ENCODE measurements around the gene ZKSCAN2.

The ZKSCAN2 gene

GRCh38 chr16:25192096-25192495 lies 65.5 kb downstream of the ZKSCAN2 start:
- DNase-seq (ENCODE audit: low read depth): no peak
- TF ChIP-seq CTCF (IDR thresholded peaks at IDR 0.05; ENCODE audit: low read length, missing control alignments): no peak
- no peak overlapping the region for H3K4me3 ChIP-seq (replicated peaks; ENCODE audit: low read depth, low read length)

- TF ChIP-seq CTCF (IDR thresholded peaks at IDR 0.05; ENCODE audit: low read length, missing control alignments): no peak
These were observed 68.3 kb downstream of the ZKSCAN2 start for GRCh38 chr16:25189305-25189704.

GRCh38 chr16:25187491-25187795 lies 70.2 kb downstream of the ZKSCAN2 start:
- no peak overlapping the region for H3K4me3 ChIP-seq (replicated peaks; ENCODE audit: low read depth, low read length)
- DNase-seq (ENCODE audit: low read depth): no peak
- TF ChIP-seq CTCF (IDR thresholded peaks at IDR 0.05; ENCODE audit: low read length, missing control alignments): no peak

More at GRCh38 chr16:25189305-25189704, 68.3 kb downstream of the ZKSCAN2 start:
- H3K4me3 ChIP-seq (replicated peaks; ENCODE audit: low read depth, low read length): no peak overlapping the region
- no peak for DNase-seq (ENCODE audit: low read depth)

All from fibroblast of pulmonary artery (primary cell).